Activated CD4-positive, CD25-positive, alpha-beta regulatory T cell treated with anti-CD3 and anti-CD28 coated beads, Interleukin-2, amount 50 U/mL, for 24 hours (primary cell): Measurements from ENCODE around the gene WASHC4.

ENCODE experiments used
- ATAC-seq, 2 donors: fragments of 150-1000 bp; cut with Tn5 transposase; one replicate each; pipeline ENCODE4 v1.10.0; 2021; ENCODE audit warnings: mild to moderate bottlenecking in 1 of 2, moderate library complexity in 1 of 2

Gene WASHC4

GRCh38 chr12:105209091-105209490 is 101.6 kb downstream of the WASHC4 start:
- no peak for ATAC-seq

- ATAC-seq = no peak
Observed at GRCh38 chr12:105212438-105212837, 104.9 kb downstream of the WASHC4 start.

GRCh38 chr12:105214148-105214547 is 106.6 kb downstream of the WASHC4 start:
- ATAC-seq = no peak

- ATAC-seq = no peak
Observed at GRCh38 chr12:105214670-105215375, 107.3 kb downstream of the WASHC4 start.

- ATAC-seq = no peak
Observed at GRCh38 chr12:105218434-105218833, 110.9 kb downstream of the WASHC4 start.
